ENCODE results near the gene DDX6.
"Not testable (repeated sequence)": the region's sequence is repeated elsewhere in the genome, so short reads cannot be mapped to it uniquely, and the experiment has no call there.

The DDX6 gene

DNA sequence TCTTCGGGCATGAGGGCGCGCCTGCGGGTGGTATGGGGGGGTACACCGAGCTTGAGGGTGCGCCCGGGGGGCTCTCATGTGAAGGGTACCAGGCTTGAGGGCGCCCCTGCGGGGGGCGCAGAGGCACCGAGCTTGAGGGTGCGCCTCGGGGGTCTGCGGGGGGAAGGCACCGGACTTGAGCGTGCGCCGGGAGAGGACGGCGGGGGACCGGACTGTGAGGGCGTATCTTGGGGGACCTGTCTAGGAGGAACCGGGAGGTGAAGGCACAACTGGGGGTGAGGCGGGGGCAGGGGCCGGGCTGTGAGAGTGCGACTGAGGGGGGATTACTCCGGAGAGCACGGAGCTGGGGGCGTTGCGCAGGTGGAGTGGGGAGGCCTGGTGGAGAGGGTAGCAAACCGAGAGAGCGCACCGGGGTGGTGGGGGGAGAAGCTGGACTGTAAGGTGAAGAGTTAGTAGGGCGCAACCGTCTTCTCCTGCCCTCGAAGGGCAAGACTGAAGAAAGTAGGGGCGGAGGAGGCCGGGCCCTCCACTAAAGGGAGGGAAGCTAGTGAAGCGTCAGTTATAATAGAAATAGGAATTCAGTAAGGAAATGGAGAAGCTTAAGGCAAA is 1.1 kb upstream of the DDX6 start:
- in situ Hi-C loops (cut with MboI; ENCODE audit: low sequenced_read_pairs), result no loop called here

DNA sequence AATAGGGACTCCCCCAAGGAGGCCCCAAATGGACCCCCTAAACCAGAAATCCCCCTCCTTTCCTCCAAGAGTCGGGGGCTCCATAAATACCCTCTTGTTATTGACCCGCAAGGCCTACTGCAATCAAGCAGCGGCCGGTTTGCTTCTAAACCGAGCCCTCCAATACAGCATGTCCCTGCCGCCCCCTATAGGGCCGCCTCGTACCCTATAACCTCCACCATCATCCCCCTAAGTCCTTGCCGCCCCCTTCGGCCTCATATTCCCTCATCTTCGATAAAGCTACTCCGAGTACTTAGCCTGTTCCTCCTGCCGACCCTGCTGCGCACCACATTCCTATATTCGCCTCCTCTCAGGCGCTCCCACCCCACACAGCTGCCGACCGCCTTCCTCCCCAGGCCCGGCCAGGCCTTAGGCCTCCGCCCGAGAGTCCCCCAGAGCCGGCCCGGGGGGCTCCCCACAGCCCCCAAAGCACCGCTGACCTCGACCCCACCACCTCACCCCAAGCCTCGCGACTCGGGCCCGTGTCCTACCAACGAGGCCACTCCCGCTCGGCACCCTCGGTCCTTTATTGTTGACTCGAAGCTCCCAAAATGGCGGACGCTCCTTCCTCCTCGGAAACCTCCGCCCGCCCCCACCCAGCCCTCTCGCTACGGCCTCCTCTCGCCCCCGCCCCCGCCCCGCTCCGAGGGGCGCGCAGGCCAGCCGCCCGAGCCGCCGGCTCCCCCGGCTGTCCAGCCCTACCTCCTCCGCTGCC is 430 bp downstream of the DDX6 start:
- in situ Hi-C loops (cut with MboI; ENCODE audit: low sequenced_read_pairs), result no loop called here

DNA sequence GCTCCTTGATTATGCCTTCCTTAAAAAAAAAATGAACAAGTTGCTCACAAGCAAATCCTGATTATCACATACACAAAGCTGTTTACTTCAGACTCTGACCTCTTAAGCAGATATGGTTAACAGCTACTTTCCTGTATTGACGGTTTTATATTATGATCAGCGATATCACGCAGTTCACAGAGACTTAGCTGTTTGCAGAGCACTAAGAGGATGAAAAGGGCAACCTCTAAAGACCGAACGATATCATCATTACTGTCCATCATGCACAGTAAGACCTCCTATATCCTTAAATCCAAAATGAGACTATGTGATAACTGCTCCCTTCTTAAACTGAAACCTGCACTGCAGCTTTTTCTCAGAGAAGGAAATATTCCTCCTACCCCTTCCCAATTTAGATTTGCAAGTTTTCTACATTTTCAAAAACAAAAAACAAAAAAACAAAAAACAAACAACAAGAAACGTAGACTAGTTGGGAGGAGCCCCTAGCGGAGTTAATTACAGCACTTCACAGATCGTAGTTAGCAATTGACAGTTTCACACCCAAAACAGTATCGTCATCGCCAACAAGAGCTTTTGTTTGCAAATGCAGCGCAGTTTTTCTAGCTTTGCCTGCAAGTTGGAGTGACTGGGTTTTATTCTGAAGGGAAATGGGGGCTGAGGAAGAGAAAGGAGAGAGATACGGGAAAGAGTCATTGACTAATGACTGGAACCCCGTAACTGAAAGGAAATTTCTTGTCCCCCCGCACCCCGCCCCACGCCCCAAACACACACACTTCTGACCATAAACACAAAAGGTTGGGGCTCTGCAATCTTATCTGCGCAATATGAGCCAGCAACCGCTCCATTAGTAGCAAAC is 1.2 kb downstream of the DDX6 start:
- in situ Hi-C loops (cut with MboI; ENCODE audit: low sequenced_read_pairs), result no loop called here

DNA sequence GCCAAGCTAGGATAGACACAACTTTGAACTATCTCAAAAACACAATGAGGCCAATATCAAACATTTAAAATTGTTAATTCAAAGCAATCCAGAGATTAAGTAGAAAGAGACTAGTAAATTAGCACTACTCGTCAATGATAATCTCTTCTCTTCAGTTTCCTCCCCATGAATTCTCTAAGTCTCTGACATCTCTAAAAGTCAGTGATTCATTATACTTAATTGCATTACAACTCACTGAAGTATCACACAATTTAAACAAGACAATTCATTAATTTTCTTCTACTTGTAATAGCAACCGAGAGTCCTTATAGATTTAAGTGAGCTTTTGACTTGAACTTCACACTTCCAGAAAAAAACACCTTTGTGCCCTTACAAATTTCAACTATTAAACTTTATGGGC is 4.3 kb downstream of the DDX6 start:
- in situ Hi-C loops (cut with MboI; ENCODE audit: low sequenced_read_pairs), result no loop called here

DNA sequence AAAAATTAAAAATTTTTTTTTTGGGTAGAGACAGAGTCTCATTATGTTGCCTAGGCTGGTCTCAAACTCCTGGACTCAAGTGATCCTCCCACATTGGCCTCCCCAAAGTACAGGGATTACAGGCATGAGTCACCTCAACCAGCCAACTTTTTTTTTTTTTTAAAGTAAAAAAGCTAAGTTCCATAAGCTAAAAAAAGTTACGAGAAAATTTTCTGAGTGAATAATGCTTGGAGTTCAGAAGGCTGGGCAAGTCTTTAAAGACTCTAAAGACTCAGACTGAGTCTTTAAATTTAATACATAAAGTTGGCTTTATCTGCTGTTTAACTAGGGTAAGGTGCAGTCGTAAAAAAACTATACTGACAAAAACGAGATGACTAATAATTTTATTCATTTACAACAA is 5.6 kb downstream of the DDX6 start:
- in situ Hi-C loops (cut with MboI; ENCODE audit: low sequenced_read_pairs), result no loop called here

DNA sequence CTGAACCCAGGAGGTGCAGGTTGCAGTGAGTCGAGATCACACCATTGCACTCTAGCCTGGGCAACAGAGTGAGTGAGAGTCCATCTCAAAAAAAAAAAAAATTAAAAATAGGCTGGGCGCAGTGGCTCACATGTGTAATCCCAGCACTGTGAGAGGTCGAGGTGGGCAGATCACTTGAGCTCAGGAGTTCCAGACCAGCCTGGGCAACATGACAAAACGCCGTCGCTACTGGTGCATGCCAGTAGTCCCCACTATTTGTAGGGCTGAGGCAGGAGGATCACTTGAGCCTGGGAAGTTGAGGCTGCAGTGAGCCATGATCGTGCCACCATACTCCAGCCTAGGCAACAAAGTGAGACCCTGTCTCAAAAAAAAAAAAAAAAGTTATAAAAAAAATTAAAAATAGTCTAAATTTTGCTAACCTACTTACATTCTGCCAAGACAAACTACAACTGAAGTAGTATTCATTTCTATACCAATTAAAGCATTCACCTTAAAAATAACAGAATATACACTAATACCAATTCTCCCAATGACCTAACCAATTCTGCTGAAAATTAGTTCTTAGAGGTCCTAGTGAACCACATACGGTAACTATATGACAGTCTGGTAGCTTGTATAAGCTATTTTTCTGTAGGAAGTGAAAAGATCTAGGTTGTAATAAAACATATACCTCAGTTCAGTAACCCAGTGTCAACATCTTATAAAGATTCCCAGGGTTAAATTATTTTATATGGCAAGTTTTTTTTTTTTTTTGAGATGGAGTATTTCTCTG is 7.1 kb downstream of the DDX6 start:
- in situ Hi-C loops (cut with MboI; ENCODE audit: low sequenced_read_pairs), result no loop called here

DNA sequence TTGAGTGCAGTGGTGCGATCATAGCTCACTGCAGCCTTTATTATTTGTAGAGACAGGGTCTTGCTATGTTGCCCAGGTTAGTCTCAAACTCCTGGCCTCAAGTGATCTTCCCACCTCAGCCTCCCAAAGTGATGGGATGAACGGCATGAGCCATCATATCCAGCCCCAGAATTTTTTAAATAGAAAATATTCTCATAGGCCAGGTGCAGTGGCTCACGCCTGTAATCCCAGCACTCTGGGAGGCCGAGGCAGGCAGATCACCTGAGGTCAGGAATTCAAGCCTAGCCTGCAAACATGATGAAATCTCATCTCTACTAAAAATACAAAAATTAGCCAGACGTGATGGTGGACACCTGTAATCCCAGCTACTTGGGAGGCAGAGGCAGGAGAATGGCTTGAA is 7.6 kb downstream of the DDX6 start:
- in situ Hi-C loops (cut with MboI; ENCODE audit: low sequenced_read_pairs), result not testable (repeated sequence)

DNA sequence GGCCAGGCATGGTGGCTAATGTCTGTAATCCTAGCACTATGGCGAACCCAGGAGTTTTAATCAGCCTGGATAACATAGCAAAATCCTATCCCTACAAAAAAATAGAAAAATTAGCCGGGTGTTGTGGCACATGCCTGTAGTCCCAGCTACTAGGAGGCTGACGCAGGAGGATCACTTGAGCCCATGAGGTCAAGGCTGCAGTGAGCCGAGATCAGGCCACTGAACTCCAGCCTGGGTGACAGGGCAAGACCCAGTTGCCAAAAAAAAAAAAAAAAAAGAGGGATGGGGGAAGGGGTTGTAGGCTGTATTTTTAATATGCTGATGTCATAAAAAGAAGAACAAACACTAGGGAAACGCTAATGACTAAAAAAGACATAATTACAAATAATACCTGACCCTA is 12.1 kb downstream of the DDX6 start:
- in situ Hi-C loops (cut with MboI; ENCODE audit: low sequenced_read_pairs), result no loop called here

DNA sequence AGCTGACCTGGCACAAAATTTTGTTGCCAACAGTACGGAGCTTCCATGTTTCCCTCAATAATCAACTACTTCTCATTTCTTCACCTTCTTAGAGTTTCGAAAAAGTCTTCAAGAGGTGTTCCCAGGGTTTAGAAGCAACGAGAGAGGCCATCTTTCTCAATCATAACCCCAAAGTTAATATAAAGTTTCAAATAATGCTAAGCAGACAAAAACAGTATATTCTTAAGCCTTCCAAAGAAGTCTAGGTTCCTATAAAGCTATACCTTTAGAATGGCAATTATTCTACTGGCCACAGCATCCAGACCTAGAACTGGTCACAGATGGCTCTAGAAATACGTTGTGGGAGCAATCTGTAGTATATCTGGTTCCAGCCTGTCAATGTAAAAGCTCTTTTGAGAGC is 16.9 kb downstream of the DDX6 start:
- in situ Hi-C loops (cut with MboI; ENCODE audit: low sequenced_read_pairs), result no loop called here

DNA sequence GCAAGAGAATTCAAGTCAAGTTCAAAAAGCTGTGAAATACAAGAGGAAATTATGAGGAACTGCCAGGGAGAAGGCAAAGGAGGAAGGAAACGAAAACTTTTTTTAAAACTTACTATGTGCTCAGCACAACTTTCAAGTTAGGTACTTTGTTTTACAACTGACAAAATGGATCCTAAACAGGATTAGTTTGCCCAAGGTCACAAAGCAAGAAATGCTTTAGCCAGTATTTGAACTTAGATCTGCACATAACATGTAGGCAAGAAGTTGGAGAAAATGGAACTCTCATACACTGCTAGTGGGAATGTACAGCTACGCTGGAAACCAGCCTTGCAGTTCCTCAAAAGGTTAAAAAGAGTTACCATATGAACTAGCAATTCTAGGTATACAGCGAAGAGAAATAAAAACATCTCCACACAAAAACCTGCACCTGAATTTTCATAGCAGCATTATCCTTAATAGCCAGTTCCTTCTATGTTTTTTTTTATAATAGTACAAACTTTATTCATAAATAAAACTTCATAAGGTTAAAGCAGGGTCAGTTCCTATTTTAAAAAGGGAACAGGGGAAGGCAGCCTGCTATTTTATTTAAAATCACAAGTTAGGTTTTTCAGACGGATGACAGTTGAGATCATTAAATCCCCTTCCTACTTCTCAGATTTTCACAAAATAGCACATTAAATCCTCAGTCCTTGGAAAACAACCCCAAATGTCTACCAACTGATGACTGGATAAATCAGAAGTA is 19.2 kb downstream of the DDX6 start:
- in situ Hi-C loops (cut with MboI; ENCODE audit: low sequenced_read_pairs), result no loop called here

DNA sequence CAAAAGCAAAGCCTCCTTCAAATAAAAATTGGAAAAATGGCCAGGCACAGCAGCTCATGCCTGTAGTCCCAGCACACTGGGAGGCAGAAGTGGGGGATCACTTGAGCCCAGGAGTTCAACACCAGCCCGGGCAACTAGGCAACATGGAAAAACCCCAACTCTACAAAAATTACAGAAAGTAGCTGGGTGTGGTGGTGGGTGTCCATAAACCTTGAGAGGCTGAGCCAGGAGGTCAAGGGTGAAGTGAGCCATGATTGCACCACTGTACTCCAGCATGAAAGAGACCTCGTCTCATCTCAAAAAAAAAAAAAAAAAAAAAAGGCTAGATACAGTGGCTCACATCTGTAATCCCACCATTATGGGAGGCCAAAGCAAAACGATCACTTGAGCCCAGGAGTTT is 22.3 kb downstream of the DDX6 start:
- in situ Hi-C loops (cut with MboI; ENCODE audit: low sequenced_read_pairs), result no loop called here

DNA sequence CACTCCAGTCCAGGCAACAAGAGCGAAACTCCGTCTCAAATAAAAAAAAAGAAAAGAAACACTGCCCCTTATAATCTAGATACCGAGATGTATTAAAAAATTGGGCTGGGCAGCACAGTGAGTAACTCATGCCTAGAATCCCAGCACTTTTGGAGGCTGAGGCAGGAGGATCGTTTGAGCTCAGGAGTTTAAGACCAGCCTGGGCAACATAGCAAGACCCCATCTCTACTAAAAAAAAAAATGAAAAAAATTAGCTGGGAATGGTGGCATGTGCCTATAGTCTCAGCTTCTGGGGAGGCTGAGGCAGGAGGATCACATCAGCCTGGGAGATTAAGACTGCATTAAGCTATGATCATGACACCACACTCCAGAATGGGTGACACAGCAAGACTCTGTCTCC is 24.9 kb downstream of the DDX6 start:
- in situ Hi-C loops (cut with MboI; ENCODE audit: low sequenced_read_pairs), result no loop called here

DNA sequence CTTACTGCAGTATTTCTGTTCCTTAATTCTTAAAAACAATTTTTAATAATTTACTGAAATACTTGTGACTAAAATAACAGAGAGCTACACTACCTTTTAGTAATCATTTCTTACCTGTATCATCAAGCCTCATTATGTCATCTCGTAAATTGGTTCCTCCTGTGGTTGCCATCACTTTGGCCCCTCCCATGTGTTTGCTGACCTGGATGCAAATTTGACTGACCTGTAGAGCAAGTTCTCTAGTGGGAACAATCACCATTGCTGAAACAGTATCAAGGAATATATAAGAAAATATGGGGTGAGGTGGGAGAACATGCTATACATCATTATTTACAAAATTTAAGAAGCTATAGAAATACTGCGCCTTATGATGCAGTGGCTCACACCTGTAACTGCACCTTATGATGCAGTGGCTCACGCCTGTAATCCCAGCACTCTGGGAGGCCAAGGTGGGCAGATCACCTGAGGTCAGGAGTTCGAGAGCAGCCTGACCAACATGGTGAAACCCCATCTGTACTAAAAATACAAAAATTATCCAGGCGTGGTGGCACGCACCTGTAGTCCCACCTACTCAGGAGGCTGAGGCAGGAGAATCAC is 25.8 kb downstream of the DDX6 start:
- in situ Hi-C loops (cut with MboI; ENCODE audit: low sequenced_read_pairs), result not testable (repeated sequence)

DNA sequence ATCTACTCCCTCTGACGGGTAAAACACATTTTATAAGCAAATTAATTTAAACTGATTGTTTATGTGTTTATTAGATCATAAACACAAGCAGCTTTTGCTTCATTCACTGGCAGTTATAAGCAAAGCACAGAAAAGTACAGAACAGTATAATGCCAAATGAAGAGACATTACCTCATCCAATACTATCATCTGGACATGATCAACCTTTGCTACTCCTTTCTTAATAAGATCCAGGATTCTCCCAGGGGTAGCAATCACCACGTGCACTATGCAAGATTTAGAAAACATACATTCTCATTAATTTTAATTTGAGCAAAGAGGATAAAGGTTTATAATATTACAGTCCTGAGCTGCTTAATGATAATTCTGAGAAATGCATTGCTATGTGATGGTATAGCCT is 27.9 kb downstream of the DDX6 start:
- in situ Hi-C loops (cut with MboI; ENCODE audit: low sequenced_read_pairs), result no loop called here

DNA sequence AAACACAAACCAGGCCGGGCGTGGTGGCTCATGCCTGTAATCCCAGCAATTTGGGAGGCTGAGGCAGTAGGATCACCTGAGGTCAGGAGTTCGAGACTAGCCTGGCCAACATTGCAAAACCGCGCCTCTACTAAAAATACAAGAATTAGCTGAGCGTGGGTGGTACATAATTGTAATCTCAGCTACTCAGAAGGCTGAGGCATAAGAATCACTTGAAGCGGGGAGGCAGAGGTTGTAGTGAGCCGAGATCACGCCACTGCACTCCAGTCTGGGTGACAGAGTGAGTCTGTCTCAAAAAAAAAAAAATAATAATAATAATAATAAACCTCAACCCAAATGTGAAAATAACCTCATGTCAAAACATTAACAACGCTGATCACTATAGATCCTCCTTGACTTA is 29.0 kb downstream of the DDX6 start:
- in situ Hi-C loops (cut with MboI; ENCODE audit: low sequenced_read_pairs), result not testable (repeated sequence)

DNA sequence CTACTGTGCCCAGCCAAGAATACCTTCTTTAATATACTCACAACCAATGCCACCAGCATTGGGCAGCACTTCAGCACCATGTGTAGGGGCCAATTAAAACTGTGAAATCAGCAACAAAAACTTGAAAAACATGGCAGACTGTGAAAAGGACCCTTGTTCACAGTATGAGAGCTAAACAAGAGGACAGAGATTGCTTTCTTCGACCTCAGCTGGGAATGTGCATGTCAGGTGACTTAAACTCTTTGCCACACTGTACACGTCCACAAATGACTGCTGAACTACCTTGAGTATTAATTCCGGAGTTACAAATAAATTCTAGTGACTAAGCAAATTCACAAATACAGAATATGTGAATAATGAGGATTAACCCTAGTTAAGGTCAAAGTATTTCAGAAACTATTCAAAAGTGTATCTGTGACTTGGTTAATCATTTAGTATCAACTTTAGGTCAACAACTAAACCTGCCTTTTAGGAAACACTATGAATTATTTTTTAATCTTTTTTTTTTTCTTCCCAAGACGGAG is 33.0 kb downstream of the DDX6 start:
- in situ Hi-C loops (cut with MboI; ENCODE audit: low sequenced_read_pairs), result no loop called here

DNA sequence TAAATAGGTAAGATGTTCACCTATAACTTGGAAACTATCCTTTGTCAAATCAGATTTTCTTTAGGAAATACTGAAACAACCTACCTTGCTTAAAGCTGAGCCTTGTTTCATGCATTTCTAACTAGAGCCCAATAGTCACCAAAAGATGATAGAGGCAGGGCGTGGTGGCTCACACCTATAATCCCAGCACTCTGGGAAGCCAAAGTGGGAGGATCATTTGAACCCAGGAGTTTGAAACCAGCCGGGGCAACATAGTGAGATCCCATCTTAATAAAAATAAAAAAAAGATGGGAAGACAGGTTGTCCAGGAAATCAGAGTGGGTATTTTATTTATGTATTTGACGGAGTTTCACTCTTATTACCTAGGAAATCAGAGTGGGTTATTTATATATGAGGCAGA is 38.3 kb downstream of the DDX6 start:
- in situ Hi-C loops (cut with MboI; ENCODE audit: low sequenced_read_pairs), result no loop called here

DNA sequence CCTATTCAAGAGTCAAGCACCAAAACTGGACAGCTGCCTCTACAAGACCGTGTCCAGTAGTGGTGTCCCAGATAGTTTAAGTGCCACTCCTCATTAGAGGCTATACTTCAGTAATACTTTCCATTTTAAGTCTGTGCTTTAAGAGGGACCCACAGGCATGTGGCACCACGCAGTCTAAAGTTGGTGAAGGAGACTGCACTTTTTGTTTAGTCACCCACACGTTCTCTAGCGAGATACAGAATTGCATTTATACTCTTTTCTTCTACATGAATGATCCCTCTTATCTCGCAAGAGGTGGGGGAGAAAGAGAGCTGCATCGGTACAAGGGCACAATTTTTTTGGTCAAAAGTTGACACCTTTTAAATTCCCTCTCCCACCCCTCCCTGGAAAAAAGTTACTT is 41.5 kb downstream of the DDX6 start:
- in situ Hi-C loops (cut with MboI; ENCODE audit: low sequenced_read_pairs), result no loop called here

DNA sequence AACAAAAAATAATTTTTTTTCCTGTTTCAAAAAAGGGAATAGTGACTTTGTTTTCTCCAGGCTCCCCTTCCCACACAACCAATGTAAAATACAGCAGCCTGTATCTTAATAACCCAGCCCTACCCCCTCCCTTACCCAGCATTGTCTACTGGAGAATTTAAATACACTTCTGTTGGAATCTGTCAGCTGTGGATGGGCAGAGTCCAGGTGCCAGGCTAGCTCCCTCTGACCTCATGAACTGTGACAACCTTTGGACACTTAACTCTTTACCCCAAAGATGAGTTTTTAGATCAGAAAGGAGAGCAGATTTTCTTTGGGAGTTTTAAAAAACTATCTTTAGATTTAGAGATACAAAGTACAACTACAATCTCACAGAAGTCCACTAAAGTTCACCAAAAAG is 42.9 kb downstream of the DDX6 start:
- in situ Hi-C loops (cut with MboI; ENCODE audit: low sequenced_read_pairs), result no loop called here
